HG02970 (cell line): ENCODE results near the gene FBXO41.

ENCODE experiments used
- ATAC-seq: cut with Tn5 transposase; IDR thresholded peaks from one replicate; pipeline ENCODE4 v1.9.1; 2021; ENCODE audit warnings: mild to moderate bottlenecking, moderate library complexity, moderate number of reproducible peaks; ENCODE audit not compliant: unreplicated experiment, low FRiP score

The FBXO41 gene

DNA sequence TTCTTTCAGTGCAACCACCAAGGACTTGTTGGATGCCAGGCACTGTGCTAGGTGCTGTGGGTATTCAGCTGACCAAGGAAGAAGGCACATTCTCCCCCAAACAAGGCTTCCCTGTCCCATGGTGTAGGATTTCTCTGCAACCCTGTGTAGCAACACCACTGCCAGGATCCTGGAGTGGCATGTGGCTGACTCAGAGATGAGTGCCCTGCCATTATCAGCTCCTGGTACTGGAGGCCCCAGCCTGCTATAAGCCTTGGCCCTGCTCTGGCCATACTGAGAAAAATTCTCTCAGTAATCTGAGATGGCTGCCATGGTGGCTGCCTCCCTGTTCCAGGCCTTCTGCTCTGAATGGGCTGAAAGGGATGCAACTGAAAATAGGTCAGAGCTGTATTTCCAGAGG is 66.0 kb downstream of the FBXO41 start:
- ATAC-seq: no peak

DNA sequence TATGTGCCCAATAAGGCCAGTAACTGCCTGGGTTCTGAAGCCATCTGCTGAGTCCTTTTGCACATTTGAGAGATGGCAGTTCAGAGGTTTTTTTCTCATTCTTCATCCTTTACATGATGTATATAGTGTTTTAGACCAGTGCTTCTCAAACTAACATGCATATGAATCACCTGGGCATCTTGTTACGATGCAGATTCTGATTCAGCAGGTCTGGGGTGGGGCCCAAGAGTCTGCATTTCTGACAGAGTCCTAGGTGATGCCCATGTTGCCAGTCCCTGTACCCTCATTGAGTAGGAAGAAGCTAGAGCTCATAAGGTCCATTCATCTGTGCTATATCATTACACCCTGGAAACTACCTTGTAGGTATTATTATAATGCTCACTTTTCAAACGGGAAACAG is 66.5 kb downstream of the FBXO41 start:
- no peak for ATAC-seq

DNA sequence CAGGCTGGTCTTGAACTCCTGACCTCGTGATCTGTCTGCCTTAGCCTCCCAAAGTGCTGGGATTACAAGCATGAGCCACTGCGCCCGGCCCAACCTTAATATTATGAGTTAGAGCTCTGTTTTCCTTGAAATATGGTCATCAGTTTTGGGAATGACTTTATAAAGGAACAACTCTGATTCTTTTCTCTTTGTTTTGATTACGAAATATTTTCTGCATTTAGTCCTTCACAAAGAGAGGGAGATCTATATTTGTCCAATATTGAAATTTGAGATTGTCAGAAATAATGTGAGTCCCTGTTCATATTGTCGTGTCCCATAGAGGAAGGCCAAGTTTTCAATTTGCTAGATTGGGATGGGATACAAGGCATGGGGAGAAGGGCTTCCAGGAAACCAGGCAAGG is 67.1 kb downstream of the FBXO41 start:
- ATAC-seq: no peak

DNA sequence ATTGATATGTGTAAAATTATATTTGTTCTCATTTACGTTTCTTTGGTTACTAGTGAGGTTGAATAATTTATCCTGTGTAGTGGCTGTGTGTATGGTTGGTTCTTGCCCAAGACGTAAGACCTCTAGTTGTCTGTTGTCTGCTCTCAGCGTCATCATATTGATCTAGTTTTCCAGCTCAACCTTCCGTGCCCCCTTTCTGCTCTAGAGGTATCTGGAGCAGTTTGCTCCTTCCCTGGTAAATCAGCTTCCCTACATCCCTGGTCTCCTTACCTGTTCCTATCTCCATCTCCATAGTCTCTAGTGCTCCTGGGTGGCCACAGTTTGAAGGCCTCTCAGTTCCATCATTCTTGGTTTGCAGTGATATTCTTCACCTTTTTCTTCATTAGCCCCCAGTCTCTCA is 69.0 kb downstream of the FBXO41 start:
- ATAC-seq: no peak

DNA sequence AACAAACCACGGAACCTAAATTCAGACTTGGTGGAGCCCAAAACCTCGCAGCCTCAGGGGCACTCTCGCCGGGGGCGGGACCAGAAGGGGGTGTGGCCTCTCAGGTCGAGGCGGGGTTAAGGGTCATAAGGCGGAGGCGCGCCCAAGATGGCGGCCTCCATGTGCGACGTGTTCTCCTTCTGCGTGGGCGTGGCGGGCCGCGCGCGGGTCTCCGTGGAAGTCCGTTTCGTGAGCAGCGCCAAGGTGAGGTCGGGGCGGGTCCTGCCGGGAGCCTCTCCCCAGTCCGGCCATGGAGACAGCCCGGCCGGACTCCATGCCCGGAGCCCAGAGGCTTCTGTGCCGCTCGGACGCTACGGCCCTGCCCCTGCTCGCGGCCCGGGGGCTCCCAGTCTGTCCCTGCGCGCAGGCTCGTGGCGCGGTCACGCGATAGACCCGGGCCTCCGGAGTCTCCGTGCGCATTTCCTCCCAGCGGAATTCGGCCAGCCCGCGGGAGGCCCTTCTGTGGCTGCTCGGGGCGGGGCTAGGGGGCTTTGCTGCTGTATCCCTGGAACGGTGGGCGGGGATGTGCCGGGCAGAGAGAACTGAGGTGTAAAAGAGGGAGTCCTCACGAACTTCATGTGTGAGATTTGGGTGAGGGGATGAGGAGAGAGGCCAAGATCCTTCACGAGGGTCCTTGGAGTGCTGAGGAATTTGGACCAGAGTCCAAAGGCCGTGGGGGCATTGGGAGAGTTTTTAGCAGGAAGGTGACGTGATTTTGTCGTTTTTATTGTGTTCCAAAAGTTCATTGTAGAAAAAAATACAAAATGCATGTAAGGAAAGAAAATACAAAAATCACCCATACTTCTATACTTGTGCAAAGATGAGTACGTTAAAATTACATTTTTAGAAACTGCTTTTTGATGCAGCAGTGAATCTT is 69.9 kb downstream of the FBXO41 start, which contains the start of gene SMYD5:
SMYD5 (plus strand) TSS at position 126 of the 916 bp plus-strand sequence; CDS start at position 148, 22 bp downstream.
- peak; percentile 84 for ATAC-seq

DNA sequence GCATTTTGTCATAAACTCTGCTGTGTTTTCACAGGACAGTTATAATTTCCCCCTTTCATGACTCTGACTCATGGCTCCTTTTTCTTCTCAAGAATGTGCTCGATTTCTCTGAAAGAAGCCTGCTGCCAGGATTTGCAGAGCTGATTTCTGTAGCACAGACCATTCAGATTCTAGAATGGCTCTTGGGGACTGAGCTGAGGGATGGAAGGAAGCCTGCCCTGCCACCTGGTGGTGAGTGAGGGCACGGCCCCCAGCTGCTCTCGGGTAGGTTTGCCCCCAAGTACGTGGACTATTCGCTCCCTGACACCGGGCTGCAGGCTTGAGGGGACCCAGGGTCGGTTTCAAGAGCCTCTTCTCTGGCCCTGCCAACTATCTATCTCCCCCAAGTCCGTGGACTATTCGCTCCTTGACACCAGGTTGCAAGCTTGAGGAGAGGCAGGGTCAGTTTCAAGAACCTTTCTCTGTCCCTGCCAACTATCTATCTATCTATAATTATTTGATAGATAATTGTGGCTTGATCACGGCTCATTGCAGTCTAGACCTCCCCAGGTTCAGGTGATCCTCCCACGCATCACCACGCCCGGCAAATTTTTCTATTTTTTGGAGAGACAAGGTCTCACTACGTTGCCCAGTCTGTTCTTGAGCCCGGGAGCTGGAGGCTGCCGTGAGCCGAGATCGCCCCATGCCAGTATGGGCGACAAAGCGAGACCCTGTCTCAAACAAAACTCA is 71.7 kb downstream of the FBXO41 start:
- ATAC-seq: no peak

DNA sequence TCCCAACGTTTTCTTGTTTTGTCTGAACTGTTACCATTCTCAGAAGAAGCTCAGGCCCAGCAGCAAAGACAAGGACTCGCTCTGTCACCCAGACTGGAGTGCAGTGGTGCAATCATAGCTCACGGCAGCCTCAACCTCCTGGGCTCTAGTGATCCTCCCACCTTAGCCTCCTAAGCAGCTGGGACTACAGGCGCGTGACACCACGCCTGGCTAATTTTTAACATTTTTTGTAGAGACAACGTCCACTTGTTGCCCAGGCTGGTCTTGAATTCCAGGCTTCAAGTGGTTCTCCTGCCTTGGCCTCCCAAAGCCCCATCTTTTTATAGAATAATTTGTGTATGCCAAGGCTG is 72.2 kb downstream of the FBXO41 start:
- ATAC-seq: no peak

DNA sequence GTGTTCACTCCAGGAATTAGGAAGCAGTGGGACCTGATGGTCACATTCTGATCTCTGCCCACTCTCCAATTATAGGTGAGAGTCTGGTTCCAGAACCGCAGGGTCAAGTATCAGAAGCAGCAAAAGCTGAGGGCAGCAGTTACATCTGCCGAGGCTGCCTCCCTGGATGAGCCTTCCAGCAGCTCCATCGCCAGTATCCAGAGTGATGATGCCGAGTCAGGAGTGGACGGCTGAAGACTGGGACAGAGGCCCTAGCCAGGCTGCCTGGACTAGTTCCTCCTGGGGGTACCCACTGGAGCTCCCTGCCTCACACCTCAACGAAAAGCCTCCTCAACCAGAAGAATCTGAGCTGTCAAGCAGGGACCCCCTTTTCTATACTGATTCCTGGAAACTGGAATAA is 73.6 kb downstream of the FBXO41 start:
- ATAC-seq: no peak

DNA sequence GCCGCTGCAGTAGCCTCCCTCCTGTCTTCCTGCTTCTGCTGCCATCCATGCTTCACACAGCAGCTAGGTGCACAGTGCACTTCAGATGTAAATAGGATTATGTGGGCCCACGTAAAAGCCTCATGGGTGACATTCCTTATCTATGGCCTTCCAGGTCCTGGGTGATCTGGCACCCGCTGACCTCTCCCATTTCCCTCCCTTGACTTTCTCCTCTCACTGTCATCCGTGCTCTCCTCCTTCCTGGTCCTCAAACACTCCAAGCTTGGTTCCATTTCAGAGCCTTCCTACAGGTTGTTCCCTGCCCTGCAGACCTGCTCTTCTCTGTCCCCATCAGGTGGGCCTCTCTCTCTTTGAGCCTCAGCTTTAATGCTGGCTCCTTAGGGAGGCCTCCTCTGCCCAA is 74.3 kb downstream of the FBXO41 start:
- ATAC-seq: no peak

DNA sequence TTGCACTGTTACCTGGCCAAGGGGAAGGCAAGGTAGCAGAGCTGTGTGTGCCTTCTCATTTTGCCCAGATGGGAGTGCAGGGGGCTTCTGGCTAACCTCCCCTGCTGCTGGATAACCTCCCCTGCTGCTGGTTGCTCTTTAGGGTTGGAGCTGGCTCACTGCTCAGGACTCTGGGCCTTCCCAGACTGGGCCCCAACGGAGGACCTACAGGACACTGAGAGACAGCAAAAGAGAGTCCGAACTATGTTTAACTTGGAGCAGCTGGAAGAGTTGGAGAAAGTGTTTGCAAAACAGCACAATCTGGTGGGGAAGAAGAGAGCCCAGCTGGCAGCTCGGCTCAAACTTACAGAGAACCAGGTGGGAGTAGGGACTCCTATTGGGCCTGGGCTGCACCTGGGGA is 76.0 kb downstream of the FBXO41 start:
- ATAC-seq: no peak

DNA sequence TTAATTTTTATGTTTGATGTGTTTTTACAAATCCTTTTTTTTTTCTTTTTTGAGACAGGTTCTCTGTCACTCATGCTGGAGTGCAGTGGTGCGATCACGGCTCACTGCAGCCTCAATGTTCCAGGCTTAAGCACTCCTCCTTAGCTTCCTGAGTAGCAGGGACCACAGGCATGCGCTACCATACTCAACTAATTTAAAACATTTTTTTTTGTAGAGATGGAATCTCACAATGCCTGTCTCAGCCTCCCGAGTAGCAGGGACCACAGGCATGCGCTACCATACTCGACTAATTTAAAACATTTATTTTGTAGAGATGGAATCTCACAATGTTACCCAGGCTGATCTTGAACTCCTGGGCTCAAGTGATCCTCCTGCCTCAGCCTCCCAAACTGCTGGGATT is 78.7 kb downstream of the FBXO41 start:
- ATAC-seq: no peak
